Stimulated activated CD4-positive, alpha-beta T cell treated with anti-CD3 and anti-CD28 coated beads, Interleukin-1b, Interleukin-23, amount 100 ng/mL, for 48 hours (primary cell): ENCODE measurements around the gene FOSL2.

Source experiments
- DNase-seq: peaks from one replicate; pipeline ENCODE4 v3.0.0-alpha.2; 2020

Gene FOSL2

GRCh38 chr2:28397043-28397381 is 4.4 kb downstream of the FOSL2 start:
- no peak for DNase-seq

GRCh38 chr2:28398101-28398834 is 5.6 kb downstream of the FOSL2 start:
- DNase-seq = no peak

GRCh38 chr2:28399289-28399688 is 6.6 kb downstream of the FOSL2 start:
- no peak for DNase-seq

- no peak for DNase-seq
These were observed 7.3 kb downstream of the FOSL2 start for GRCh38 chr2:28399956-28400355.

- DNase-seq = no peak
These were observed 7.8 kb downstream of the FOSL2 start for GRCh38 chr2:28400419-28400818.

- DNase-seq = no peak
These were observed 8.3 kb downstream of the FOSL2 start for GRCh38 chr2:28400921-28401320.

GRCh38 chr2:28401411-28401810 is 8.8 kb downstream of the FOSL2 start:
- no peak for DNase-seq

- DNase-seq = no peak
These were observed 9.4 kb downstream of the FOSL2 start for GRCh38 chr2:28401948-28402550.

- no peak for DNase-seq
These were observed 10.8 kb downstream of the FOSL2 start for GRCh38 chr2:28403370-28403956.

GRCh38 chr2:28404086-28404485 is 11.4 kb downstream of the FOSL2 start:
- DNase-seq = no peak

GRCh38 chr2:28405537-28405936 is 12.9 kb downstream of the FOSL2 start:
- no peak for DNase-seq

GRCh38 chr2:28406276-28407096 is 13.8 kb downstream of the FOSL2 start:
- DNase-seq = peak; percentile 69

- DNase-seq = no peak
These were observed 14.7 kb downstream of the FOSL2 start for GRCh38 chr2:28407131-28407975.

GRCh38 chr2:28407976-28408690 is 15.5 kb downstream of the FOSL2 start:
- DNase-seq = no peak

- peak; percentile 77 for DNase-seq
These were observed 16.3 kb downstream of the FOSL2 start for GRCh38 chr2:28408764-28409599.

- no peak for DNase-seq
These were observed 18.6 kb downstream of the FOSL2 start for GRCh38 chr2:28411166-28411755.

GRCh38 chr2:28411956-28412609 is 19.4 kb downstream of the FOSL2 start:
- DNase-seq = no peak

GRCh38 chr2:28412625-28413151 is 20.0 kb downstream of the FOSL2 start:
- no peak for DNase-seq

GRCh38 chr2:28413152-28413898 is 20.7 kb downstream of the FOSL2 start:
- DNase-seq = no peak
